Panc1 (cell line): ENCODE measurements around the gene OTOF. TPM values are rescaled to one million over a fixed set of nuclear protein-coding genes. Genes with fewer than 3 reads are reported as not detected.

Experiments
- ATAC-seq: fragments of 200-7000 bp; cut with Tn5 transposase; 2 replicates; pipeline ENCODE4 v1.9.1; 2020; ENCODE audit warnings: mild to moderate bottlenecking, moderate library complexity
- BruUV-seq: library from RNA; stranded (reverse); fragments of 400-500 nt; replicated peaks from 2 replicates; lab custom pipeline; 2021; lab: Mats Ljungman, UMichigan
- CTCF ChIA-PET: fragments of 300-600 bp; sonication (Branson Sonifier 250); formaldehyde crosslinking; loops from one replicate; lab custom pipeline; 2022; ENCODE audit warnings: antibody characterized with exemption; lab: Charles Lee
- POLR2A ChIA-PET: fragments of 300-600 bp; sonication (Branson Sonifier 250); formaldehyde crosslinking; loops from one replicate; lab custom pipeline; 2022; ENCODE audit warnings: antibody characterized with exemption; lab: Charles Lee
- DNase-seq: peaks from one replicate; pipeline ENCODE4 v3.0.0-alpha.2; 2010; ENCODE audit warnings: low read depth, low spot score
- H3K27ac ChIP-seq: 2 replicates; pipeline ENCODE4 v1.5.1; 2011; ENCODE audit warnings: mild to moderate bottlenecking, low read length, inconsistent platforms
- H3K27me3 ChIP-seq: fragments of 200-500 bp; sonication (Bioruptor generic); 2 replicates; pipeline ENCODE4 v1.6.0; 2014; ENCODE audit warnings: low read length, inconsistent platforms; ENCODE audit not compliant: control insufficient read depth, insufficient read depth
- H3K36me3 ChIP-seq: fragments of 200-500 bp; sonication (Bioruptor generic); 2 replicates; pipeline ENCODE4 v1.5.1; 2014; ENCODE audit warnings: inconsistent platforms, mild to moderate bottlenecking, low read length, moderate library complexity; ENCODE audit not compliant: control insufficient read depth, insufficient read depth
- H3K4me1 ChIP-seq: 2 replicates; pipeline ENCODE4 v1.5.1; 2011; ENCODE audit warnings: inconsistent platforms, mild to moderate bottlenecking, low read length, moderate library complexity; ENCODE audit not compliant: control insufficient read depth, insufficient read depth
- H3K4me3 ChIP-seq, 2 experiments: 2 replicates each; pipeline ENCODE4 v1.5.1; 2011 to 2012; ENCODE audit warnings: low read depth in 2 of 2, low read length in 2 of 2, mild to moderate bottlenecking in 2 of 2, inconsistent platforms in 1 of 2, moderate library complexity in 1 of 2
- H3K9me3 ChIP-seq: fragments of 200-500 bp; sonication (Bioruptor generic); 2 replicates; pipeline ENCODE4 v1.5.1; 2014; ENCODE audit warnings: low read depth, mild to moderate bottlenecking, inconsistent platforms, low read length, moderate library complexity; ENCODE audit not compliant: control insufficient read depth, insufficient read depth
- POLR2AphosphoS5 ChIP-seq: IDR thresholded peaks from 2 replicates; pipeline ENCODE4 v1.6.1; 2012; ENCODE audit warnings: mild to moderate bottlenecking, low read depth, low read length, moderate library complexity
- SIN3A ChIP-seq: IDR thresholded peaks from 2 replicates; pipeline ENCODE4 v1.6.1; 2012; ENCODE audit warnings: low read depth, mild to moderate bottlenecking, low read length, moderate library complexity, borderline replicate concordance; ENCODE audit not compliant: insufficient read depth
- TCF7L2 ChIP-seq: IDR thresholded peaks from 2 replicates; pipeline ENCODE4 v1.6.1; 2011; ENCODE audit warnings: mild to moderate bottlenecking, low read depth, low read length, inconsistent platforms
- in situ Hi-C: cut with HindIII; loops from 2 replicates; pipeline ENCODE4 v1.10.0; 2016; ENCODE audit warnings: low sequenced_read_pairs, low pct_unique_long_range_greater_than_20kb
- intact Hi-C: fragments of 100-400 bp; cut with micrococcal nuclease; formaldehyde crosslinking; loops from one replicate; pipeline ENCODE4 v1.10.0; 2022; ENCODE audit not compliant: unreplicated experiment
- total RNA-seq: library from RNA; stranded (reverse); gene quantifications from one replicate; pipeline ENCODE4 v1.2.1, GENCODE V29; 2021; ENCODE audit not compliant: unreplicated experiment
- TF ChIP-seq, protein P1 (sequence below), 2 experiments: IDR thresholded peaks; 2 replicates each; pipeline ENCODE4 v1.6.1; 2011 to 2012; ENCODE audit warnings: low read depth in 2 of 2, control low read depth in 1 of 2, low read length in 1 of 2, mild to moderate bottlenecking in 1 of 2, moderate library complexity in 1 of 2; ENCODE audit not compliant: insufficient read depth in 1 of 2
- TF ChIP-seq, protein P2 (sequence below): fragments of 450-650 bp; IDR thresholded peaks from 2 replicates; pipeline ENCODE4 v1.5.1; 2017; ENCODE audit warnings: mild to moderate bottlenecking

OTOF gene
- total RNA-seq, 1 experiment from 2014 or later, result 0.41 TPM

DNA sequence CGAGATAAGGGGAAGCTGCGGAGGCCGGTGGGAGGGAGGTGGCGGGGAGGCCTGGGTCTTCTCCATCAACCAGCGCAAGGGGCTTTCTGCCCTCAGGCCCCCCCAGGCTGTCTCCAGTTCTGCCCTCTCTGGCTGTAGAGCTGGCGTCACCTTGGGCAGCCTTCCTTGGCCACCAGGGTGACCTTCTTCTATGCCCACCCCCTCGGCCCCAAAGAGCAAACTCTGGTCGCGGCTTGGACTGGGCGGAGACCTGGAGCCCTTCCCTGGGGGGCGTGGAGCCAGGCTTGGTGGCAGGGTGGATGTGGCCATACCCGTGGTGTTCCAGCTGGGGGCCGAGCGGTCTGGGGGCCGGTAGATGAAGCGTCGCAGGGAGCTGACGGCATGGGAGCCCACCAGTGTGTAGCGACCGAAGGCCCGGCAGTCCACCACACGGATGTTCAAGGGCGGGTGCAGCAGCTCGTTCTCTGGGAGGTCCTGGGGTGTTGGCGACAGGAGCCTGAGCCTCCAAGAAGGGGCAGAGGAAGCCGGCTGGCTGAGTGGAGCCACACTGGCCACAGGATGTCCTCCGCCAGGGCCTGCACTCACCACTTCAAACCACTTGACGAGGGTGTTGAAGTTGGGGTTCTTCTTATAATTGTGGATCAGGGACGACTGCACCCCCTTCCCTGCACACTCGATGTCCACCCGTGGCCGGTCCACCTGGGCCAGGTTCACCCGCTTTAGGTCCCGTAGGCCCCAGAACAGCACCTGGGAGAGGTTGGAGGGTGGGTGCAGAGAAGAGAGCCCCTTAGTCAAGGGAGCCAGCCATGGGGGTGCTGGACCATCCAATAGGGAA, 4.9 kb downstream of the OTOF start:
- POLR2A ChIA-PET, result interaction anchor here (0.6 kb wide), 1 partner anchor 245 kb away, joined by 3 read pairs; no protein-coding TSS in a partner anchor

DNA sequence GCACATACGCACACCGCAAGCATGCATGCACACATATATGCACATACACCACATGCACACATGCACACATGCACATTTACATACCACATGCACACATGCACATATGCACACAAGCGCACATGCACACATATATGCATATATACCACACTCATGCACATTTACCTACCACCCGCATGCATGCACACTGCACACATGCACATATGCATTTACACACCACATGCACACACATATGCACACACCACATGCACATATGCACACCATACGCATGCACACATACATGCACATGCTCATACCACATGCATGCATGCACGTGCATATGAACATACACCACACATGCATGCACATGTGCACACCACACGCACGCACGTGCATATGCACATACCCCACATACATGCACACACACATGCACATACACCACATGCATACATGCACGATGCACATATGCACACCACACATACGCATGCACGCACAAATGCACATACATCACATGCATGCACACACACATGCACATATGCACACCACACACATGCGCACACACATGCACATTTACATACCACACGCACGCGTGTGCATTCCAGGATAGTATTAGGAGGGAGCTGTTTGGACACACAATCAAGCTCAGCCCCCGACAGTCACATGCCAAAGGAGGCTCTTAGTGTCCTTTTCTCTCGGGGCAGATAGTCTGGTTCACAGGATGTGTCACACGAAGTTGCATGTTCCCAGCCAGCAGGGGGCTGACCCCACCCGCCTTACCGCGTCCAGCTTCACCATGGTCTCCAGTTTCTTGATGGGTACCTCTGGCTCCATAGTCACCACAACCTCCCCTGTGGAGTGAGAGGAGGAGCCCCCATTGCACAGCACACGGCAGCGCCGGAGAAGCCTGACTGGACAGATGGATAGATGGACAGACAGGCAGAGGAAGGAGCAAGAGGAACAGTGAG, 5.9 kb downstream of the OTOF start:
- POLR2A ChIA-PET, result interaction anchor here (0.6 kb wide), 1 partner anchor 244 kb away, joined by 3 read pairs; no protein-coding TSS in a partner anchor
- intact Hi-C loops (loop anchor here (5.0 kb wide), 1 partner anchor 105 kb away; no protein-coding TSS in a partner anchor), in situ Hi-C loops (no loop called here)
- ATAC-seq, result no peak
- TF ChIP-seq, protein P1, sequence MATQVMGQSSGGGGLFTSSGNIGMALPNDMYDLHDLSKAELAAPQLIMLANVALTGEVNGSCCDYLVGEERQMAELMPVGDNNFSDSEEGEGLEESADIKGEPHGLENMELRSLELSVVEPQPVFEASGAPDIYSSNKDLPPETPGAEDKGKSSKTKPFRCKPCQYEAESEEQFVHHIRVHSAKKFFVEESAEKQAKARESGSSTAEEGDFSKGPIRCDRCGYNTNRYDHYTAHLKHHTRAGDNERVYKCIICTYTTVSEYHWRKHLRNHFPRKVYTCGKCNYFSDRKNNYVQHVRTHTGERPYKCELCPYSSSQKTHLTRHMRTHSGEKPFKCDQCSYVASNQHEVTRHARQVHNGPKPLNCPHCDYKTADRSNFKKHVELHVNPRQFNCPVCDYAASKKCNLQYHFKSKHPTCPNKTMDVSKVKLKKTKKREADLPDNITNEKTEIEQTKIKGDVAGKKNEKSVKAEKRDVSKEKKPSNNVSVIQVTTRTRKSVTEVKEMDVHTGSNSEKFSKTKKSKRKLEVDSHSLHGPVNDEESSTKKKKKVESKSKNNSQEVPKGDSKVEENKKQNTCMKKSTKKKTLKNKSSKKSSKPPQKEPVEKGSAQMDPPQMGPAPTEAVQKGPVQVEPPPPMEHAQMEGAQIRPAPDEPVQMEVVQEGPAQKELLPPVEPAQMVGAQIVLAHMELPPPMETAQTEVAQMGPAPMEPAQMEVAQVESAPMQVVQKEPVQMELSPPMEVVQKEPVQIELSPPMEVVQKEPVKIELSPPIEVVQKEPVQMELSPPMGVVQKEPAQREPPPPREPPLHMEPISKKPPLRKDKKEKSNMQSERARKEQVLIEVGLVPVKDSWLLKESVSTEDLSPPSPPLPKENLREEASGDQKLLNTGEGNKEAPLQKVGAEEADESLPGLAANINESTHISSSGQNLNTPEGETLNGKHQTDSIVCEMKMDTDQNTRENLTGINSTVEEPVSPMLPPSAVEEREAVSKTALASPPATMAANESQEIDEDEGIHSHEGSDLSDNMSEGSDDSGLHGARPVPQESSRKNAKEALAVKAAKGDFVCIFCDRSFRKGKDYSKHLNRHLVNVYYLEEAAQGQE (IDR thresholded peaks at IDR 0.05; ENCODE audit: insufficient read depth in 1 of 2, low read depth in 2 of 2, low read length in 1 of 2), result no peak
- TF ChIP-seq TCF7L2 (no peak), POLR2AphosphoS5 (no peak), SIN3A (no peak)
- TF ChIP-seq, protein P2, sequence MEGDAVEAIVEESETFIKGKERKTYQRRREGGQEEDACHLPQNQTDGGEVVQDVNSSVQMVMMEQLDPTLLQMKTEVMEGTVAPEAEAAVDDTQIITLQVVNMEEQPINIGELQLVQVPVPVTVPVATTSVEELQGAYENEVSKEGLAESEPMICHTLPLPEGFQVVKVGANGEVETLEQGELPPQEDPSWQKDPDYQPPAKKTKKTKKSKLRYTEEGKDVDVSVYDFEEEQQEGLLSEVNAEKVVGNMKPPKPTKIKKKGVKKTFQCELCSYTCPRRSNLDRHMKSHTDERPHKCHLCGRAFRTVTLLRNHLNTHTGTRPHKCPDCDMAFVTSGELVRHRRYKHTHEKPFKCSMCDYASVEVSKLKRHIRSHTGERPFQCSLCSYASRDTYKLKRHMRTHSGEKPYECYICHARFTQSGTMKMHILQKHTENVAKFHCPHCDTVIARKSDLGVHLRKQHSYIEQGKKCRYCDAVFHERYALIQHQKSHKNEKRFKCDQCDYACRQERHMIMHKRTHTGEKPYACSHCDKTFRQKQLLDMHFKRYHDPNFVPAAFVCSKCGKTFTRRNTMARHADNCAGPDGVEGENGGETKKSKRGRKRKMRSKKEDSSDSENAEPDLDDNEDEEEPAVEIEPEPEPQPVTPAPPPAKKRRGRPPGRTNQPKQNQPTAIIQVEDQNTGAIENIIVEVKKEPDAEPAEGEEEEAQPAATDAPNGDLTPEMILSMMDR, result no peak; the same call in 1 of the 2 replicates
- DNase-seq, result no peak
- no peaks in the 10 kb centered on the region for H3K9me3 ChIP-seq
- H3K36me3 ChIP-seq, result no peaks in the 10 kb centered on the region
- CTCF ChIA-PET, result interaction anchor here (0.7 kb wide), 2 partner anchors 115 to 511 kb away, joined by 3 read pairs; no protein-coding TSS in a partner anchor
- no TSS peak for BruUV-seq
- no peak overlapping the region for H3K27ac ChIP-seq
- H3K4me1 ChIP-seq, result peaks cover 4% of the 10 kb centered on the region; the same call in 1 of the 2 replicates
- H3K27me3 ChIP-seq, result no peaks in the 10 kb centered on the region
- no peak overlapping the region for H3K4me3 ChIP-seq

More for the DNA sequence above, 4.9 kb downstream of the OTOF start:
- CTCF ChIA-PET, result interaction anchor here (0.5 to 0.7 kb wide), 3 partner anchors 114 to 510 kb away, joined by 3 to 6 read pairs (median 3); no protein-coding TSS in a partner anchor
- in situ Hi-C loops, result no loop called here
- Histone ChIP-seq H3K27me3 (no peaks in the 10 kb centered on the region), H3K4me3 (no peak overlapping the region), H3K36me3 (no peaks in the 10 kb centered on the region), H3K27ac (no peak overlapping the region), H3K9me3 (no peaks in the 10 kb centered on the region), H3K4me1 (peaks cover 4% of the 10 kb centered on the region)
- DNase-seq (no peak), ATAC-seq (no peak)
- intact Hi-C loops, result loop anchor here (5.0 kb wide), 1 partner anchor 104 kb away; no protein-coding TSS in a partner anchor
- TF ChIP-seq TCF7L2 (no peak), POLR2AphosphoS5 (no peak), SIN3A (no peak)
- TF ChIP-seq, protein P1 (IDR thresholded peaks at IDR 0.05; ENCODE audit: insufficient read depth in 1 of 2, low read depth in 2 of 2, low read length in 1 of 2), result no peak
- TF ChIP-seq, protein P2, result no peak
- no TSS peak for BruUV-seq
